Measurements from ENCODE around the gene SPOCK1. TPM values are rescaled to one million over a fixed set of nuclear protein-coding genes. Genes with fewer than 3 reads are reported as not detected.

SPOCK1 gene
- total and polyA plus RNA-seq, 7 experiments from 2014 or later, result 2.8 TPM; not detected in 6

GRCh38 chr5:137365126-137365865 lies 133.8 kb downstream of the SPOCK1 start:
- ATAC-seq (no peak), DNase-seq (no peak)
- Histone ChIP-seq H3K36me3 (ENCODE audit: control insufficient read depth in 2 of 3, insufficient read depth in 3 of 3, low read length in 3 of 3) (no peaks in the 10 kb centered on the region), H3K4me1 (ENCODE audit: control insufficient read depth in 2 of 2, insufficient read depth in 2 of 2, low read length in 2 of 2) (no peaks in the 10 kb centered on the region), H3K4me3 (ENCODE audit: low read length) (no peak overlapping the region), H3K9me3 (ENCODE audit: control insufficient read depth in 2 of 3, low read length in 3 of 3) (no peaks in the 10 kb centered on the region), H3K27ac (ENCODE audit: low read depth, low read length) (no peak overlapping the region), H3K27me3 (ENCODE audit: control insufficient read depth in 2 of 2, insufficient read depth in 2 of 2, low read length in 2 of 2) (no peaks in the 10 kb centered on the region)
- H3K27me3 Mint-ChIP-seq, result peaks cover 0 to 19% (median 10%) of the 10 kb centered on the region in 5 donors
- intact Hi-C loops (cut with micrococcal nuclease), result no loop called here
- ChIA-PET POLR2A (no interaction called here), CTCF (no interaction called here)
- no peaks in the 10 kb centered on the region for H3K4me1 Mint-ChIP-seq
- H3K9me3 Mint-ChIP-seq, result no peaks in the 10 kb centered on the region
- H3K4me3 Mint-ChIP-seq, result no peak overlapping the region
- no peak overlapping the region for H3K27ac Mint-ChIP-seq
- H3K36me3 Mint-ChIP-seq, result no peaks in the 10 kb centered on the region

GRCh38 chr5:137361280-137361679 lies 137.8 kb downstream of the SPOCK1 start:
- Mint-ChIP-seq H3K4me1 (no peaks in the 10 kb centered on the region), H3K27me3 (peaks cover 2 to 25% (median 15%) of the 10 kb centered on the region in 5 donors), H3K9me3 (peaks cover 0 to 5% (median 0%) of the 10 kb centered on the region in 11 donors), H3K4me3 (no peak overlapping the region), H3K36me3 (no peaks in the 10 kb centered on the region), H3K27ac (no peak overlapping the region)
- DNase-seq (no peak), ATAC-seq (no peak)
- POLR2A ChIA-PET, result no interaction called here
- CTCF ChIA-PET, result no interaction called here
- H3K9me3 ChIP-seq (ENCODE audit: control insufficient read depth in 2 of 3, low read length in 3 of 3), result no peaks in the 10 kb centered on the region
- H3K4me3 ChIP-seq (ENCODE audit: low read length), result no peak overlapping the region
- no peak overlapping the region for H3K27ac ChIP-seq (ENCODE audit: low read depth, low read length)
- H3K27me3 ChIP-seq (ENCODE audit: control insufficient read depth in 2 of 2, insufficient read depth in 2 of 2, low read length in 2 of 2), result no peaks in the 10 kb centered on the region
- intact Hi-C loops (cut with micrococcal nuclease), result no loop called here
- no peaks in the 10 kb centered on the region for H3K4me1 ChIP-seq (ENCODE audit: control insufficient read depth in 2 of 2, insufficient read depth in 2 of 2, low read length in 2 of 2)
- no peaks in the 10 kb centered on the region for H3K36me3 ChIP-seq (ENCODE audit: control insufficient read depth in 2 of 3, insufficient read depth in 3 of 3, low read length in 3 of 3)

GRCh38 chr5:137360607-137361006 lies 138.5 kb downstream of the SPOCK1 start:
- H3K4me1 ChIP-seq (ENCODE audit: control insufficient read depth in 2 of 2, insufficient read depth in 2 of 2, low read length in 2 of 2), result no peaks in the 10 kb centered on the region
- intact Hi-C loops (cut with micrococcal nuclease), result no loop called here
- no peaks in the 10 kb centered on the region for H3K36me3 ChIP-seq (ENCODE audit: control insufficient read depth in 2 of 3, insufficient read depth in 3 of 3, low read length in 3 of 3)
- no peak for DNase-seq
- Mint-ChIP-seq H3K27ac (no peak overlapping the region), H3K27me3 (peaks cover 2 to 27% (median 20%) of the 10 kb centered on the region in 5 donors), H3K36me3 (no peaks in the 10 kb centered on the region), H3K4me1 (no peaks in the 10 kb centered on the region), H3K4me3 (no peak overlapping the region), H3K9me3 (peaks cover 0 to 5% (median 0%) of the 10 kb centered on the region in 11 donors)
- no peak overlapping the region for H3K4me3 ChIP-seq (ENCODE audit: low read length)
- H3K9me3 ChIP-seq (ENCODE audit: control insufficient read depth in 2 of 3, low read length in 3 of 3), result no peaks in the 10 kb centered on the region
- no peaks in the 10 kb centered on the region for H3K27me3 ChIP-seq (ENCODE audit: control insufficient read depth in 2 of 2, insufficient read depth in 2 of 2, low read length in 2 of 2)
- no peak overlapping the region for H3K27ac ChIP-seq (ENCODE audit: low read depth, low read length)
- ChIA-PET CTCF (no interaction called here), POLR2A (no interaction called here)
- ATAC-seq, result no peak

GRCh38 chr5:137359941-137360340 lies 139.2 kb downstream of the SPOCK1 start:
- ChIA-PET CTCF (no interaction called here), POLR2A (no interaction called here)
- intact Hi-C loops (cut with micrococcal nuclease), result no loop called here
- Mint-ChIP-seq H3K27ac (no peak overlapping the region), H3K4me1 (no peaks in the 10 kb centered on the region), H3K36me3 (no peaks in the 10 kb centered on the region), H3K4me3 (no peak overlapping the region), H3K9me3 (peaks cover 0 to 5% (median 0%) of the 10 kb centered on the region in 11 donors), H3K27me3 (peaks cover 2 to 27% (median 25%) of the 10 kb centered on the region in 5 donors)
- ATAC-seq (no peak), DNase-seq (no peak)
- no peak overlapping the region for H3K27ac ChIP-seq (ENCODE audit: low read depth, low read length)
- no peaks in the 10 kb centered on the region for H3K9me3 ChIP-seq (ENCODE audit: control insufficient read depth in 2 of 3, low read length in 3 of 3)
- H3K36me3 ChIP-seq (ENCODE audit: control insufficient read depth in 2 of 3, insufficient read depth in 3 of 3, low read length in 3 of 3), result no peaks in the 10 kb centered on the region
- H3K4me3 ChIP-seq (ENCODE audit: low read length), result no peak overlapping the region
- no peaks in the 10 kb centered on the region for H3K4me1 ChIP-seq (ENCODE audit: control insufficient read depth in 2 of 2, insufficient read depth in 2 of 2, low read length in 2 of 2)
- H3K27me3 ChIP-seq (ENCODE audit: control insufficient read depth in 2 of 2, insufficient read depth in 2 of 2, low read length in 2 of 2), result no peaks in the 10 kb centered on the region

- Histone ChIP-seq H3K27me3 (ENCODE audit: control insufficient read depth in 2 of 2, insufficient read depth in 2 of 2, low read length in 2 of 2) (no peaks in the 10 kb centered on the region), H3K27ac (ENCODE audit: low read depth, low read length) (no peak overlapping the region), H3K36me3 (ENCODE audit: control insufficient read depth in 2 of 3, insufficient read depth in 3 of 3, low read length in 3 of 3) (no peaks in the 10 kb centered on the region), H3K4me1 (ENCODE audit: control insufficient read depth in 2 of 2, insufficient read depth in 2 of 2, low read length in 2 of 2) (no peaks in the 10 kb centered on the region), H3K4me3 (ENCODE audit: low read length) (no peak overlapping the region), H3K9me3 (ENCODE audit: control insufficient read depth in 2 of 3, low read length in 3 of 3) (no peaks in the 10 kb centered on the region)
- intact Hi-C loops (cut with micrococcal nuclease), result no loop called here
- peaks cover 2 to 38% (median 27%) of the 10 kb centered on the region in 5 donors for H3K27me3 Mint-ChIP-seq
- H3K27ac Mint-ChIP-seq, result no peak overlapping the region
- H3K9me3 Mint-ChIP-seq, result peaks cover 0 to 5% (median 0%) of the 10 kb centered on the region in 11 donors
- peaks cover 0 to 3% (median 0%) of the 10 kb centered on the region in 5 donors for H3K36me3 Mint-ChIP-seq
- no peak overlapping the region for H3K4me3 Mint-ChIP-seq
- CTCF ChIA-PET, result no interaction called here
- ATAC-seq, result no peak
- POLR2A ChIA-PET, result no interaction called here
- DNase-seq, result no peak
- H3K4me1 Mint-ChIP-seq, result no peaks in the 10 kb centered on the region
Measured at GRCh38 chr5:137357436-137357835, 141.7 kb downstream of the SPOCK1 start.

- H3K36me3 ChIP-seq (ENCODE audit: control insufficient read depth in 2 of 3, insufficient read depth in 3 of 3, low read length in 3 of 3), result no peaks in the 10 kb centered on the region
- intact Hi-C loops (cut with micrococcal nuclease), result no loop called here
- no peaks in the 10 kb centered on the region for H3K4me1 ChIP-seq (ENCODE audit: control insufficient read depth in 2 of 2, insufficient read depth in 2 of 2, low read length in 2 of 2)
- Mint-ChIP-seq H3K36me3 (peaks cover 0 to 3% (median 0%) of the 10 kb centered on the region in 5 donors), H3K4me1 (no peaks in the 10 kb centered on the region), H3K4me3 (no peak overlapping the region), H3K27ac (no peak overlapping the region), H3K27me3 (peaks cover 2 to 38% (median 25%) of the 10 kb centered on the region in 5 donors), H3K9me3 (peaks cover 0 to 5% (median 0%) of the 10 kb centered on the region in 11 donors)
- DNase-seq, result no peak
- H3K9me3 ChIP-seq (ENCODE audit: control insufficient read depth in 2 of 3, low read length in 3 of 3), result no peaks in the 10 kb centered on the region
- CTCF ChIA-PET, result no interaction called here
- no peaks in the 10 kb centered on the region for H3K27me3 ChIP-seq (ENCODE audit: control insufficient read depth in 2 of 2, insufficient read depth in 2 of 2, low read length in 2 of 2)
- no peak overlapping the region for H3K27ac ChIP-seq (ENCODE audit: low read depth, low read length)
- POLR2A ChIA-PET, result no interaction called here
- no peak overlapping the region for H3K4me3 ChIP-seq (ENCODE audit: low read length)
- no peak for ATAC-seq
Measured at GRCh38 chr5:137356127-137356526, 143.0 kb downstream of the SPOCK1 start.

GRCh38 chr5:137355708-137356107 lies 143.4 kb downstream of the SPOCK1 start:
- intact Hi-C loops (cut with micrococcal nuclease), result no loop called here
- peaks cover 0 to 3% (median 0%) of the 10 kb centered on the region in 5 donors for H3K36me3 Mint-ChIP-seq
- ChIA-PET POLR2A (no interaction called here), CTCF (no interaction called here)
- H3K27me3 Mint-ChIP-seq, result peaks cover 2 to 38% (median 25%) of the 10 kb centered on the region in 5 donors
- H3K36me3 ChIP-seq (ENCODE audit: control insufficient read depth in 2 of 3, insufficient read depth in 3 of 3, low read length in 3 of 3), result no peaks in the 10 kb centered on the region
- no peak overlapping the region for H3K27ac Mint-ChIP-seq
- H3K9me3 Mint-ChIP-seq, result peaks cover 0 to 5% (median 0%) of the 10 kb centered on the region in 11 donors
- H3K27ac ChIP-seq (ENCODE audit: low read depth, low read length), result no peak overlapping the region
- H3K9me3 ChIP-seq (ENCODE audit: control insufficient read depth in 2 of 3, low read length in 3 of 3), result no peaks in the 10 kb centered on the region
- H3K4me1 Mint-ChIP-seq, result no peaks in the 10 kb centered on the region
- no peak overlapping the region for H3K4me3 ChIP-seq (ENCODE audit: low read length)
- DNase-seq (no peak), ATAC-seq (no peak)
- H3K27me3 ChIP-seq (ENCODE audit: control insufficient read depth in 2 of 2, insufficient read depth in 2 of 2, low read length in 2 of 2), result no peaks in the 10 kb centered on the region
- H3K4me3 Mint-ChIP-seq, result no peak overlapping the region
- no peaks in the 10 kb centered on the region for H3K4me1 ChIP-seq (ENCODE audit: control insufficient read depth in 2 of 2, insufficient read depth in 2 of 2, low read length in 2 of 2)

Measured in naive thymus-derived CD4-positive, alpha-beta T cell (primary cell).